CD8-positive, alpha-beta memory T cell (primary cell): Measurements from ENCODE around the gene LGR4. TPM values are rescaled to one million over a fixed set of nuclear protein-coding genes. Genes with fewer than 3 reads are reported as not detected.
"Not testable (repeated sequence)": the region's sequence is repeated elsewhere in the genome, so short reads cannot be mapped to it uniquely, and the experiment has no call there.

ENCODE experiments used
- CTCF ChIA-PET: fragments of 350-600 bp; sonication (Branson Sonifier 250); formaldehyde crosslinking; loops from one replicate; lab custom pipeline; 2021; ENCODE audit warnings: antibody characterized with exemption; lab: Charles Lee
- POLR2A ChIA-PET: fragments of 350-600 bp; sonication (Branson Sonifier 250); formaldehyde crosslinking; loops from one replicate; lab custom pipeline; 2021; ENCODE audit warnings: antibody characterized with exemption; lab: Charles Lee
- DNase-seq, 5 donors: peaks; one replicate each; pipeline versions ENCODE4 v3.0.0 to v3.0.0-alpha.2; 2020 to 2022; ENCODE audit warnings: mixed read lengths in 1 of 5
- H3K27ac ChIP-seq: one replicate; pipeline ENCODE4 v1.7.0; 2013; ENCODE audit warnings: low read depth, mild to moderate bottlenecking, low read length, moderate library complexity
- H3K27me3 ChIP-seq: 2 replicates; pipeline ENCODE4 v1.7.0; 2013; ENCODE audit warnings: low read length, mild to moderate bottlenecking; ENCODE audit not compliant: insufficient read depth, poor library complexity, severe bottlenecking
- H3K36me3 ChIP-seq: 2 replicates; pipeline ENCODE4 v1.7.0; 2013; ENCODE audit warnings: mild to moderate bottlenecking, low read length, moderate library complexity; ENCODE audit not compliant: insufficient read depth
- H3K4me1 ChIP-seq: 2 replicates; pipeline ENCODE4 v1.7.0; 2013; ENCODE audit warnings: mild to moderate bottlenecking, low read length, moderate library complexity; ENCODE audit not compliant: insufficient read depth
- H3K4me3 ChIP-seq: 2 replicates; pipeline ENCODE4 v1.7.0; 2013; ENCODE audit warnings: mild to moderate bottlenecking, low read length
- H3K9me3 ChIP-seq: 2 replicates; pipeline ENCODE4 v1.7.0; 2013; ENCODE audit warnings: mild to moderate bottlenecking, low read length
- H3K27ac Mint-ChIP-seq, 8 donors: one replicate each; pipeline ENCODE4 v1.8.0; 2020 to 2021; ENCODE audit warnings: mixed read lengths in 8 of 8, mild to moderate bottlenecking in 6 of 8, inconsistent platforms in 3 of 8, moderate library complexity in 3 of 8
- H3K27me3 Mint-ChIP-seq, 2 donors: one replicate each; pipeline ENCODE4 v1.8.0; 2020 to 2021; ENCODE audit warnings: mixed read lengths in 2 of 2, mild to moderate bottlenecking in 1 of 2, moderate library complexity in 1 of 2
- H3K36me3 Mint-ChIP-seq, 3 donors: one replicate each; pipeline ENCODE4 v1.8.0; 2020 to 2021; ENCODE audit warnings: mixed read lengths in 3 of 3, inconsistent platforms in 1 of 3, mild to moderate bottlenecking in 1 of 3
- H3K4me1 Mint-ChIP-seq, 3 donors: one replicate each; pipeline ENCODE4 v1.8.0; 2020 to 2021; ENCODE audit warnings: mixed read lengths in 3 of 3, inconsistent platforms in 1 of 3, mild to moderate bottlenecking in 1 of 3
- H3K4me3 Mint-ChIP-seq, 7 donors: one replicate each; pipeline ENCODE4 v1.8.0; 2020 to 2021; ENCODE audit warnings: mixed read lengths in 7 of 7, mild to moderate bottlenecking in 6 of 7, moderate library complexity in 4 of 7, inconsistent platforms in 2 of 7
- H3K9me3 Mint-ChIP-seq, 5 donors: one replicate each; pipeline ENCODE4 v1.8.0; 2020 to 2022; ENCODE audit warnings: mixed read lengths in 5 of 5, mild to moderate bottlenecking in 3 of 5, moderate library complexity in 2 of 5, inconsistent platforms in 1 of 5
- polyA plus RNA-seq: library from polyadenylated mRNA; unstranded; fragments of 300-500 nt; fragmentation: Illumina TruSeq; gene quantifications from one replicate; pipeline ENCODE4 v1.2.3, GENCODE V29; 2021
- total RNA-seq, 2 experiments: library from RNA; stranded (reverse); gene quantifications; one replicate each; pipeline ENCODE4 v1.2.3, GENCODE V29; 2021

The LGR4 gene
- total and polyA plus RNA-seq, 3 experiments from 2014 or later = 0.04 to 0.39 (median 0.07) TPM

- CTCF ChIA-PET = no interaction called here
- H3K27me3 Mint-ChIP-seq = peaks cover 0 to 9% of the 10 kb centered on the region in 2 donors
- no peak overlapping the region for H3K4me3 ChIP-seq
- no peak overlapping the region for H3K27ac Mint-ChIP-seq
- POLR2A ChIA-PET = no interaction called here
- H3K36me3 ChIP-seq = no peaks in the 10 kb centered on the region
- no peaks in the 10 kb centered on the region for H3K27me3 ChIP-seq
- no peaks in the 10 kb centered on the region for H3K9me3 ChIP-seq
- no peak for DNase-seq
- no peaks in the 10 kb centered on the region for H3K4me1 Mint-ChIP-seq
- H3K4me3 Mint-ChIP-seq = no peak overlapping the region
- H3K4me1 ChIP-seq = no peaks in the 10 kb centered on the region
- H3K36me3 Mint-ChIP-seq = no peaks in the 10 kb centered on the region
- no peaks in the 10 kb centered on the region for H3K9me3 Mint-ChIP-seq
- no peak overlapping the region for H3K27ac ChIP-seq
These were observed 20.4 kb downstream of the LGR4 start for GRCh38 chr11:27452147-27452546.

DNA sequence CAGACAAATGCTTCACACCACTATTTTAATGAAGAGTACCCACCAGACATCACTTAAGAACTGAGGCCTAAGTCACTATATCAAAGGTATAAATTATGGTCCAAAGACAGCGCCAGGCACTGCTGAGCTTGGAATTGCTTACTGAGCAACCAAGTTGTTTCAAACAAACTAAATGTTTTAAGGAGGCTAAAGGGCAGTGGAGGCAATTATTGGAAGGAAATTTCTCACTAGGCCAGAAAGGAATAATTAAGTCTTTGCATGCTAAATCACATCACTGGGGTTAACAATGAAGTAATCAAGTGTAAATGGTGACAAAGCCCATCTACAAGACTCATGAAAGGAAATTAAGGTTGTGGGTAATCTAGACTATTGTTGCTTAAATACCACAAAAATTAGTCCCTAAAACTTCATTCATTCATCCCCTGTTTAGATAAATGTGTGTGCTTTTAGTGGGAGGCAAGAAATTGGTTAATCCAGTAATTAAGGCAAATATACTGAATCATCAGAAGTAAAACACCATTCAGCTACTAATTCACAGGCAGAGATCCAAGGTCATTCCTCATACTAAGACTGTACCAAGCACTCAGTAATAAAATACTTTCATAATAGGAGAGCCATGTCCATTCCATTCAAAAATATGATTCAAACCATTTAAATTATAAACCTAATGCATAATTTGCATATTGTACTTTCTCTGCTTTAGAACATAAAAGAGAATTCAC, 21.2 kb downstream of the LGR4 start:
- H3K4me1 ChIP-seq = no peaks in the 10 kb centered on the region
- Mint-ChIP-seq H3K4me1 (no peaks in the 10 kb centered on the region), H3K27ac (no peak overlapping the region), H3K36me3 (no peaks in the 10 kb centered on the region), H3K4me3 (no peak overlapping the region), H3K9me3 (no peaks in the 10 kb centered on the region), H3K27me3 (peaks cover 0 to 9% of the 10 kb centered on the region in 2 donors)
- no peak overlapping the region for H3K4me3 ChIP-seq
- no peak overlapping the region for H3K27ac ChIP-seq
- no peaks in the 10 kb centered on the region for H3K9me3 ChIP-seq
- ChIA-PET CTCF (no interaction called here), POLR2A (no interaction called here)
- no peaks in the 10 kb centered on the region for H3K36me3 ChIP-seq
- no peaks in the 10 kb centered on the region for H3K27me3 ChIP-seq
- DNase-seq = no peak

DNA sequence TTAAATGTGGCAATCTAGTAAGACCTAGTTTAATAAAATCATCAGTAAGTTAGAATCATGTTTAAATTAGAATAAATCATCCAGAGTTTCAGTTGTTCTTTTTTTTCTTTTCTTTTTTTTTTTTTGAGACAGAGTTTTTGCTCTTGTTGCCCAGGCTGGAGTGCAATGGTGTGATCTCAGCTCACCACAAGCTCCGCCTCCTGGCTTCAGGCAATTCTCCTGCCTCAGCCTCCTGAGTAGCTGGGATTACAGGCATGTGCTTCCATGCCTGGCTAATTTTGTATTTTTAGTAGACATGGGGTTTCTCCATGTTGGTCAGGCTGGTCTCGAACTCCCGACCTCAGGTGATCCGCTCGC, 24.4 kb downstream of the LGR4 start:
- H3K9me3 Mint-ChIP-seq, POLR2A ChIA-PET, H3K4me1 Mint-ChIP-seq, H3K36me3 Mint-ChIP-seq, H3K4me1 ChIP-seq, H3K9me3 ChIP-seq, H3K4me3 ChIP-seq, DNase-seq, H3K27me3 ChIP-seq, H3K4me3 Mint-ChIP-seq, CTCF ChIA-PET, H3K27me3 Mint-ChIP-seq, H3K27ac ChIP-seq, H3K36me3 ChIP-seq: not testable (repeated sequence)
- peak overlapping the region in 1 of 8 donors; percentile 58 for H3K27ac Mint-ChIP-seq

DNA sequence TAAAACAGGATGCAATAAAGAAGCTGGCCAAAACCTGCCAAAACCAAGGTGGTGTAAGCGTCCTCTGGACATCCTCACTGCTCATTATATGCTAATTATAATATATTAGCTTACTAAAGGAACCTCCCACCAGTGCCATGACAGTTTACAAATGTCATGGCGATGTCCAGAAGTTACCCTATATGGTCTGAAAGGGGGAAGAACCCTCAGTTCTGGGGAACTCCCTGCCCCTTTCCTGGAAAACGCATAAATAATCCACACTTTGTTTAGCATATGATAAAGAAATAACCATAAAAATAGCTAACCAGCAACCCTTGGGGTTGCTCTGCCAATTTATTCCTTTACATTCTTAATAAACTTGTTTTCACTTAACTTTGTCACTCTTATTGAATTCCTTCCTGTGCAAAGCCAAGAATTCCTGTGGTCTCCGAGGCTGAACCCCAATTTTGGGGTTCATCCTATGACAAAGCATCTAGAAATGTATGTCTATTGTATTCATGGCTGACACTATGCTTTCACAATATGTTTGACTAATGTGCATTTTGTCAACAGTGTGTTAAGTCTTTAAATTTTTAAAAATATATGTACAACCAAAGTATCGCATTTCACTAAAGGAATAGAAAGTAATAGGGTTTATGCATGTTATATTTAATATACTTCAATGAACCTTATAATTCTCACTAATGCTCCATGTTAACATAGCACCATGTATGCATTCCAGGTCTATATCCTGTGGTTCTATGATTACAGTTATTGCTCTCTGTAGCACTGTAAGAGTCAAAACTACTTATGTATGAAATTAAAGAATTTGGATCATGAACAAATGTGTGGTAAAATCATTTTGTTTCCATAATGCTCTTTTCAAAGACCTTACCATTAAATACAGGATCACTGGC, 25.1 kb downstream of the LGR4 start:
- no peaks in the 10 kb centered on the region for H3K27me3 ChIP-seq
- peaks cover 0 to 3% of the 10 kb centered on the region in 2 donors for H3K27me3 Mint-ChIP-seq
- no peaks in the 10 kb centered on the region for H3K9me3 Mint-ChIP-seq
- H3K36me3 Mint-ChIP-seq = no peaks in the 10 kb centered on the region
- H3K4me1 ChIP-seq = no peaks in the 10 kb centered on the region
- ChIA-PET CTCF (no interaction called here), POLR2A (no interaction called here)
- no peak overlapping the region for H3K27ac Mint-ChIP-seq
- no peak for DNase-seq
- no peak overlapping the region for H3K27ac ChIP-seq
- H3K4me3 ChIP-seq = no peak overlapping the region
- H3K36me3 ChIP-seq = no peaks in the 10 kb centered on the region
- H3K4me3 Mint-ChIP-seq = no peak overlapping the region
- H3K9me3 ChIP-seq = no peaks in the 10 kb centered on the region
- no peaks in the 10 kb centered on the region for H3K4me1 Mint-ChIP-seq

GRCh38 chr11:27445625-27446024, 27.0 kb downstream of the LGR4 start:
- H3K27ac ChIP-seq = no peak overlapping the region
- H3K27me3 ChIP-seq = no peaks in the 10 kb centered on the region
- no peaks in the 10 kb centered on the region for H3K4me1 ChIP-seq
- DNase-seq = no peak
- no peaks in the 10 kb centered on the region for H3K36me3 Mint-ChIP-seq
- POLR2A ChIA-PET = no interaction called here
- no peaks in the 10 kb centered on the region for H3K4me1 Mint-ChIP-seq
- H3K9me3 Mint-ChIP-seq = no peaks in the 10 kb centered on the region
- no peaks in the 10 kb centered on the region for H3K9me3 ChIP-seq
- no peak overlapping the region for H3K4me3 ChIP-seq
- H3K36me3 ChIP-seq = no peaks in the 10 kb centered on the region
- no peak overlapping the region for H3K4me3 Mint-ChIP-seq
- CTCF ChIA-PET = no interaction called here
- no peak overlapping the region for H3K27ac Mint-ChIP-seq
- H3K27me3 Mint-ChIP-seq = peaks cover 1 to 16% of the 10 kb centered on the region in 2 donors

DNA sequence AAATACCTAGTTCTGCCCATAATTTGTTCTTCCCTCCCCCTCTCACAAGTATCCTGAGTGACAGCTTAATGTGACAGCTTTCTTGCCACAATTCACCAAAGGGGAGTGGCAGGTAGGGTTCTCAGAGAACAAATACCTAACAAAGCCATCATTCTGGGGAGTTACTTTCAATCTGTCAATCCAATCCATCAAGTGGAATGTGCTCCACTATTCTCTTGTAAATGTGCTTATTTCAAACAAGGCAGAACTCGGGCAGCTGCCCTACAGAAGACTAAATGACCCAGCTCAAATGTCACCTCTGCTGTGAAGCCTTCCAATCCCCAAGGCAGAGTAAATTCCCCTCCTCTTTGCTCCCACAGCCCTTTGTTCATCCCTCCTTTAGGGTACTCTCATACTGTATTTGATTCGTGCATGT, 27.8 kb downstream of the LGR4 start:
- ChIA-PET CTCF (no interaction called here), POLR2A (no interaction called here)
- no peaks in the 10 kb centered on the region for H3K36me3 ChIP-seq
- no peaks in the 10 kb centered on the region for H3K9me3 Mint-ChIP-seq
- H3K9me3 ChIP-seq = no peaks in the 10 kb centered on the region
- no peaks in the 10 kb centered on the region for H3K4me1 ChIP-seq
- no peak overlapping the region for H3K4me3 ChIP-seq
- no peaks in the 10 kb centered on the region for H3K27me3 ChIP-seq
- no peaks in the 10 kb centered on the region for H3K36me3 Mint-ChIP-seq
- H3K4me3 Mint-ChIP-seq = no peak overlapping the region
- no peak for DNase-seq
- H3K27ac Mint-ChIP-seq = no peak overlapping the region
- H3K4me1 Mint-ChIP-seq = no peaks in the 10 kb centered on the region
- no peak overlapping the region for H3K27ac ChIP-seq
- peaks cover 1 to 16% of the 10 kb centered on the region in 2 donors for H3K27me3 Mint-ChIP-seq

GRCh38 chr11:27443746-27444507, 28.7 kb downstream of the LGR4 start:
- Mint-ChIP-seq H3K4me1 (no peaks in the 10 kb centered on the region), H3K9me3 (no peaks in the 10 kb centered on the region), H3K27me3 (peaks cover 1 to 16% of the 10 kb centered on the region in 2 donors), H3K36me3 (no peaks in the 10 kb centered on the region), H3K4me3 (no peak overlapping the region), H3K27ac (no peak overlapping the region)
- H3K27ac ChIP-seq = no peak overlapping the region
- no peak for DNase-seq
- H3K9me3 ChIP-seq = no peaks in the 10 kb centered on the region
- H3K36me3 ChIP-seq = no peaks in the 10 kb centered on the region
- no peak overlapping the region for H3K4me3 ChIP-seq
- no peaks in the 10 kb centered on the region for H3K27me3 ChIP-seq
- ChIA-PET CTCF (no interaction called here), POLR2A (no interaction called here)
- H3K4me1 ChIP-seq = no peaks in the 10 kb centered on the region

DNA sequence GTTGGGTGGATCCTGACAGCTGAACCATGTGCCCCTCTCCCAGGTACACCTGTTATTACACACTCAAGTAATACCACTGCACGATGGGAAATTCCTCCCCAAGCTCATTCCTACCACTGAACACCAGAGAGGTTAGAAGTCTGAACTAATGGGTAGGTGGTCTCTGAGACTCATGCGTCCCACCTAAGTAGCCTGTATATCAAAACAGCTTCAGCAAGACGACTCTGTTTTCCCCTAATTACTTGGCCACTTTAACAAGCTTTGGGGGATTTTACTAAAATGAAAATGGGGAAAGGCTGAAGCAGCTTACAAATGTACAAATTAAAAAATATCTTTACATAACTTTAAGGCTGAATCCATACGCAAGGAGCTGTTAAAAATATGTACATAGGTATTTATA, 29.4 kb downstream of the LGR4 start:
- no peaks in the 10 kb centered on the region for H3K27me3 ChIP-seq
- H3K36me3 Mint-ChIP-seq = no peaks in the 10 kb centered on the region
- H3K4me3 ChIP-seq = no peak overlapping the region
- ChIA-PET CTCF (no interaction called here), POLR2A (no interaction called here)
- H3K4me1 Mint-ChIP-seq = no peaks in the 10 kb centered on the region
- H3K36me3 ChIP-seq = no peaks in the 10 kb centered on the region
- H3K27ac Mint-ChIP-seq = no peak overlapping the region
- H3K27me3 Mint-ChIP-seq = peaks cover 1 to 16% of the 10 kb centered on the region in 2 donors
- no peaks in the 10 kb centered on the region for H3K9me3 ChIP-seq
- H3K27ac ChIP-seq = no peak overlapping the region
- no peaks in the 10 kb centered on the region for H3K4me1 ChIP-seq
- DNase-seq = no peak
- H3K4me3 Mint-ChIP-seq = no peak overlapping the region
- H3K9me3 Mint-ChIP-seq = no peaks in the 10 kb centered on the region
